SK-N-SH (cell line): Measurements from ENCODE around the gene SHROOM3. TPM values are rescaled to one million over a fixed set of nuclear protein-coding genes. Genes with fewer than 3 reads are reported as not detected.

Experiments
- CHD2 ChIP-seq: fragments of 150-350 bp; IDR thresholded peaks from 2 replicates; pipeline ENCODE4 v1.6.1; 2018; ENCODE audit warnings: low read length; ENCODE audit not compliant: partially characterized antibody
- ELF1 ChIP-seq: IDR thresholded peaks from 2 replicates; pipeline ENCODE4 v1.4.0; 2012
- FOSL2 ChIP-seq: IDR thresholded peaks from 2 replicates; pipeline ENCODE4 v1.4.0; 2012; ENCODE audit warnings: low read depth, mild to moderate bottlenecking, moderate library complexity, borderline replicate concordance
- JUND ChIP-seq: IDR thresholded peaks from 2 replicates; pipeline ENCODE4 v1.4.0; 2012
- MXI1 ChIP-seq: IDR thresholded peaks from 2 replicates; pipeline ENCODE4 v1.6.1; 2012; ENCODE audit warnings: mild to moderate bottlenecking, low read depth, low read length, improper control_type of control experiment
- NFIC ChIP-seq: IDR thresholded peaks from 2 replicates; pipeline ENCODE4 v1.4.0; 2012; ENCODE audit warnings: borderline replicate concordance
- NRF1 ChIP-seq: IDR thresholded peaks from 2 replicates; pipeline ENCODE4 v1.6.1; 2012; ENCODE audit warnings: low read depth, mild to moderate bottlenecking, low read length
- POLR2AphosphoS5 ChIP-seq: IDR thresholded peaks from 2 replicates; pipeline ENCODE4 v1.6.1; 2012; ENCODE audit warnings: low read depth, low read length
- RCOR1 ChIP-seq: fragments of 150-350 bp; IDR thresholded peaks from 2 replicates; pipeline ENCODE4 v1.6.1; 2017; ENCODE audit warnings: antibody characterized with exemption, low read length
- RFX5 ChIP-seq: IDR thresholded peaks from 2 replicates; pipeline ENCODE4 v1.6.1; 2012; ENCODE audit warnings: mild to moderate bottlenecking, improper control_type of control experiment, low read length
- RXRA ChIP-seq: IDR thresholded peaks from 2 replicates; pipeline ENCODE4 v1.4.0; 2012; ENCODE audit warnings: low read depth, mild to moderate bottlenecking, borderline replicate concordance
- SIN3A ChIP-seq: IDR thresholded peaks from 2 replicates; pipeline ENCODE4 v1.6.1; 2012; ENCODE audit warnings: low read depth, mild to moderate bottlenecking, low read length, moderate library complexity, borderline replicate concordance
- TCF12 ChIP-seq: IDR thresholded peaks from 2 replicates; pipeline ENCODE4 v1.4.0; 2012
- TEAD4 ChIP-seq: IDR thresholded peaks from 2 replicates; pipeline ENCODE4 v1.4.0; 2012; ENCODE audit warnings: mild to moderate bottlenecking, borderline replicate concordance; ENCODE audit not compliant: insufficient read depth
- YY1 ChIP-seq: IDR thresholded peaks from 2 replicates; pipeline ENCODE4 v1.4.0; 2012; ENCODE audit warnings: low read depth, mild to moderate bottlenecking
- polyA plus RNA-seq, 3 experiments: library from polyadenylated mRNA; depleted of rRNA; stranded (reverse); fragments of >200 nt; gene quantifications; 2 replicates each; pipeline ENCODE4 v1.2.3, GENCODE V29; 2012
- TF ChIP-seq, protein P1 (sequence below): IDR thresholded peaks from 2 replicates; pipeline ENCODE4; 2012
- TF ChIP-seq, protein P2 (sequence below): fragments of 150-350 bp; IDR thresholded peaks from 2 replicates; pipeline ENCODE4 v1.6.1; 2017; ENCODE audit warnings: antibody characterized with exemption, low read length, low read depth, borderline replicate concordance
- TF ChIP-seq, protein P3 (sequence below): IDR thresholded peaks from 2 replicates; pipeline ENCODE4 v1.4.0; 2012; ENCODE audit warnings: low read depth, borderline replicate concordance
- TF ChIP-seq, protein P4 (sequence below): fragments of 200-600 bp; sonication (generic); IDR thresholded peaks from 2 replicates; pipeline ENCODE4 v1.6.1; 2017; ENCODE audit warnings: antibody characterized with exemption, mild to moderate bottlenecking, moderate library complexity

The SHROOM3 gene
- polyA plus RNA-seq, 1 of the 3 experiments (the other 2 are of a cell fraction): 4.3 TPM

DNA sequence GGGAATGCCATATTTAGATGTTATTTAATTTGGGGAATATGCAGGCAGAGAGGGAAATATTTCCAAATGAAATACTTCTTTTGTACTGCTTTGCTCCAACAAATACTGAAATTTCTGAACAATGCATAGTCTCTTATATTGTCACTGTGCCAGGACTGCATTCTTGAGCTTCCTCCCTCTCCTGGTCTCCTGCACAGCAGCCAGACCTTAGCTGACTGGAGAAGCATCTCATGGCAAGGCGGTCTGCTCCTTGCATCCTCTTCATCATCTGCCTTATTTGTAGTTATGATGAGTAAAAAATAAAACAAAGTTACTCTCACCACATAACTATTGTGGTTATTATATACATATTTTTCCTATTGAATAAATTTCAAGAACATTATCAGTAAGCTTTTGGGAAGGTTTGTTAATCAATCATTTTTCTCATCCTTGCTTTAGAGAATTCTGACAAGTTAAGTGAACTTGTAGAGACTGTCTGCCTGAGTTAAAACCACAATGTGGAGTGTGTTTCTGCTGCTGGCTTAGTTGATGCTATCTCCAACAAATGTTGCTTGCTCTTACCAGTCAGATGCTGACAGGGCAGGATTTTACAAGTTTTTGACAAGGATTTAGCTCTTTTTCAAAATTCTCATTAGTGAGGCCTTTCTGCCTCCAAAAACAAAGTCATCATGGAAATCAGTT is 309.4 kb downstream of the SHROOM3 start (continued):
- TF ChIP-seq CHD2 (no peak), RCOR1 (no peak), NFIC (peak; percentile 89), YY1 (no peak), TCF12 (peak; percentile 85; the same call in 1 of the 2 replicates), TEAD4 (peak; percentile 76), RXRA (peak; percentile 53; the same call in 1 of the 2 replicates), RFX5 (no peak), FOSL2 (no peak; the same call in 1 of the 2 replicates), MXI1 (peak; percentile 39; the same call in 1 of the 2 replicates), SIN3A (no peak), POLR2AphosphoS5 (no peak; the same call in 1 of the 2 replicates), ELF1 (no peak), NRF1 (no peak), JUND (peak; percentile 77)
- TF ChIP-seq, protein P1, sequence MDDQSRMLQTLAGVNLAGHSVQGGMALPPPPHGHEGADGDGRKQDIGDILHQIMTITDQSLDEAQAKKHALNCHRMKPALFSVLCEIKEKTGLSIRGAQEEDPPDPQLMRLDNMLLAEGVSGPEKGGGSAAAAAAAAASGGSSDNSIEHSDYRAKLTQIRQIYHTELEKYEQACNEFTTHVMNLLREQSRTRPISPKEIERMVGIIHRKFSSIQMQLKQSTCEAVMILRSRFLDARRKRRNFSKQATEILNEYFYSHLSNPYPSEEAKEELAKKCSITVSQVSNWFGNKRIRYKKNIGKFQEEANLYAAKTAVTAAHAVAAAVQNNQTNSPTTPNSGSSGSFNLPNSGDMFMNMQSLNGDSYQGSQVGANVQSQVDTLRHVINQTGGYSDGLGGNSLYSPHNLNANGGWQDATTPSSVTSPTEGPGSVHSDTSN: peak; percentile 93
- TF ChIP-seq, protein P2, sequence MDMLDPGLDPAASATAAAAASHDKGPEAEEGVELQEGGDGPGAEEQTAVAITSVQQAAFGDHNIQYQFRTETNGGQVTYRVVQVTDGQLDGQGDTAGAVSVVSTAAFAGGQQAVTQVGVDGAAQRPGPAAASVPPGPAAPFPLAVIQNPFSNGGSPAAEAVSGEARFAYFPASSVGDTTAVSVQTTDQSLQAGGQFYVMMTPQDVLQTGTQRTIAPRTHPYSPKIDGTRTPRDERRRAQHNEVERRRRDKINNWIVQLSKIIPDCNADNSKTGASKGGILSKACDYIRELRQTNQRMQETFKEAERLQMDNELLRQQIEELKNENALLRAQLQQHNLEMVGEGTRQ: no peak
- TF ChIP-seq, protein P3, sequence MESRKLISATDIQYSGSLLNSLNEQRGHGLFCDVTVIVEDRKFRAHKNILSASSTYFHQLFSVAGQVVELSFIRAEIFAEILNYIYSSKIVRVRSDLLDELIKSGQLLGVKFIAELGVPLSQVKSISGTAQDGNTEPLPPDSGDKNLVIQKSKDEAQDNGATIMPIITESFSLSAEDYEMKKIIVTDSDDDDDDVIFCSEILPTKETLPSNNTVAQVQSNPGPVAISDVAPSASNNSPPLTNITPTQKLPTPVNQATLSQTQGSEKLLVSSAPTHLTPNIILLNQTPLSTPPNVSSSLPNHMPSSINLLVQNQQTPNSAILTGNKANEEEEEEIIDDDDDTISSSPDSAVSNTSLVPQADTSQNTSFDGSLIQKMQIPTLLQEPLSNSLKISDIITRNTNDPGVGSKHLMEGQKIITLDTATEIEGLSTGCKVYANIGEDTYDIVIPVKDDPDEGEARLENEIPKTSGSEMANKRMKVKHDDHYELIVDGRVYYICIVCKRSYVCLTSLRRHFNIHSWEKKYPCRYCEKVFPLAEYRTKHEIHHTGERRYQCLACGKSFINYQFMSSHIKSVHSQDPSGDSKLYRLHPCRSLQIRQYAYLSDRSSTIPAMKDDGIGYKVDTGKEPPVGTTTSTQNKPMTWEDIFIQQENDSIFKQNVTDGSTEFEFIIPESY: no peak
- TF ChIP-seq, protein P4, sequence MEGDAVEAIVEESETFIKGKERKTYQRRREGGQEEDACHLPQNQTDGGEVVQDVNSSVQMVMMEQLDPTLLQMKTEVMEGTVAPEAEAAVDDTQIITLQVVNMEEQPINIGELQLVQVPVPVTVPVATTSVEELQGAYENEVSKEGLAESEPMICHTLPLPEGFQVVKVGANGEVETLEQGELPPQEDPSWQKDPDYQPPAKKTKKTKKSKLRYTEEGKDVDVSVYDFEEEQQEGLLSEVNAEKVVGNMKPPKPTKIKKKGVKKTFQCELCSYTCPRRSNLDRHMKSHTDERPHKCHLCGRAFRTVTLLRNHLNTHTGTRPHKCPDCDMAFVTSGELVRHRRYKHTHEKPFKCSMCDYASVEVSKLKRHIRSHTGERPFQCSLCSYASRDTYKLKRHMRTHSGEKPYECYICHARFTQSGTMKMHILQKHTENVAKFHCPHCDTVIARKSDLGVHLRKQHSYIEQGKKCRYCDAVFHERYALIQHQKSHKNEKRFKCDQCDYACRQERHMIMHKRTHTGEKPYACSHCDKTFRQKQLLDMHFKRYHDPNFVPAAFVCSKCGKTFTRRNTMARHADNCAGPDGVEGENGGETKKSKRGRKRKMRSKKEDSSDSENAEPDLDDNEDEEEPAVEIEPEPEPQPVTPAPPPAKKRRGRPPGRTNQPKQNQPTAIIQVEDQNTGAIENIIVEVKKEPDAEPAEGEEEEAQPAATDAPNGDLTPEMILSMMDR: no peak
